H1 (cell line): ENCODE results near the gene CCDC28A. TPM values are rescaled to one million over a fixed set of nuclear protein-coding genes. Genes with fewer than 3 reads are reported as not detected.

Source experiments
- GTF2F1 ChIP-seq: IDR thresholded peaks from 2 replicates; pipeline ENCODE4 v1.6.1; 2012; ENCODE audit warnings: low read depth, low read length, improper control_type of control experiment, borderline replicate concordance
- POU5F1 ChIP-seq: IDR thresholded peaks from 2 replicates; pipeline ENCODE4 v1.6.1; 2011; ENCODE audit warnings: low read depth, mild to moderate bottlenecking, low read length, moderate library complexity
- SP1 ChIP-seq: IDR thresholded peaks from 2 replicates; pipeline ENCODE4 v1.6.1; 2011; ENCODE audit warnings: low read depth, low read length
- polyA plus RNA-seq, 7 experiments: library from polyadenylated mRNA; depleted of rRNA in 3 of 7; stranded (reverse) in 5 of 7; unstranded in 2 of 7; fragments of >200 nt in 5 of 7; fragments of 200-250 nt in 2 of 7; gene quantifications; 1 replicate in 5 of 7; 2 replicates in 1 of 7; 4 replicates in 1 of 7; pipeline versions ENCODE4 v1.2.1 to v1.2.3, GENCODE V29; 2011 to 2013; ENCODE audit warnings: missing spikeins in 2 of 7, mixed read lengths in 2 of 7
- total RNA-seq: library from RNA; stranded (reverse); fragmentation: NEBNext Ultra II Directional; extraction: Animal tissue kit (Norgen Biotek cat#: 25700); gene quantifications from 2 replicates; pipeline ENCODE4 v1.2.1, GENCODE V29; 2021
- TF ChIP-seq, protein P1 (sequence below): fragments of 300-600 bp; sonication (generic); IDR thresholded peaks from 2 replicates; pipeline ENCODE4 v1.7.1; 2012; ENCODE audit warnings: low read length, moderate library complexity, mild to moderate bottlenecking, inconsistent platforms; ENCODE audit not compliant: insufficient replicate concordance

CCDC28A gene
- total and polyA plus RNA-seq, 2 of the 8 experiments (the other 6 are each of a cell fraction or from before 2014, with no cell fraction given): 9.6 to 12.1 TPM

- TF ChIP-seq, protein P1, sequence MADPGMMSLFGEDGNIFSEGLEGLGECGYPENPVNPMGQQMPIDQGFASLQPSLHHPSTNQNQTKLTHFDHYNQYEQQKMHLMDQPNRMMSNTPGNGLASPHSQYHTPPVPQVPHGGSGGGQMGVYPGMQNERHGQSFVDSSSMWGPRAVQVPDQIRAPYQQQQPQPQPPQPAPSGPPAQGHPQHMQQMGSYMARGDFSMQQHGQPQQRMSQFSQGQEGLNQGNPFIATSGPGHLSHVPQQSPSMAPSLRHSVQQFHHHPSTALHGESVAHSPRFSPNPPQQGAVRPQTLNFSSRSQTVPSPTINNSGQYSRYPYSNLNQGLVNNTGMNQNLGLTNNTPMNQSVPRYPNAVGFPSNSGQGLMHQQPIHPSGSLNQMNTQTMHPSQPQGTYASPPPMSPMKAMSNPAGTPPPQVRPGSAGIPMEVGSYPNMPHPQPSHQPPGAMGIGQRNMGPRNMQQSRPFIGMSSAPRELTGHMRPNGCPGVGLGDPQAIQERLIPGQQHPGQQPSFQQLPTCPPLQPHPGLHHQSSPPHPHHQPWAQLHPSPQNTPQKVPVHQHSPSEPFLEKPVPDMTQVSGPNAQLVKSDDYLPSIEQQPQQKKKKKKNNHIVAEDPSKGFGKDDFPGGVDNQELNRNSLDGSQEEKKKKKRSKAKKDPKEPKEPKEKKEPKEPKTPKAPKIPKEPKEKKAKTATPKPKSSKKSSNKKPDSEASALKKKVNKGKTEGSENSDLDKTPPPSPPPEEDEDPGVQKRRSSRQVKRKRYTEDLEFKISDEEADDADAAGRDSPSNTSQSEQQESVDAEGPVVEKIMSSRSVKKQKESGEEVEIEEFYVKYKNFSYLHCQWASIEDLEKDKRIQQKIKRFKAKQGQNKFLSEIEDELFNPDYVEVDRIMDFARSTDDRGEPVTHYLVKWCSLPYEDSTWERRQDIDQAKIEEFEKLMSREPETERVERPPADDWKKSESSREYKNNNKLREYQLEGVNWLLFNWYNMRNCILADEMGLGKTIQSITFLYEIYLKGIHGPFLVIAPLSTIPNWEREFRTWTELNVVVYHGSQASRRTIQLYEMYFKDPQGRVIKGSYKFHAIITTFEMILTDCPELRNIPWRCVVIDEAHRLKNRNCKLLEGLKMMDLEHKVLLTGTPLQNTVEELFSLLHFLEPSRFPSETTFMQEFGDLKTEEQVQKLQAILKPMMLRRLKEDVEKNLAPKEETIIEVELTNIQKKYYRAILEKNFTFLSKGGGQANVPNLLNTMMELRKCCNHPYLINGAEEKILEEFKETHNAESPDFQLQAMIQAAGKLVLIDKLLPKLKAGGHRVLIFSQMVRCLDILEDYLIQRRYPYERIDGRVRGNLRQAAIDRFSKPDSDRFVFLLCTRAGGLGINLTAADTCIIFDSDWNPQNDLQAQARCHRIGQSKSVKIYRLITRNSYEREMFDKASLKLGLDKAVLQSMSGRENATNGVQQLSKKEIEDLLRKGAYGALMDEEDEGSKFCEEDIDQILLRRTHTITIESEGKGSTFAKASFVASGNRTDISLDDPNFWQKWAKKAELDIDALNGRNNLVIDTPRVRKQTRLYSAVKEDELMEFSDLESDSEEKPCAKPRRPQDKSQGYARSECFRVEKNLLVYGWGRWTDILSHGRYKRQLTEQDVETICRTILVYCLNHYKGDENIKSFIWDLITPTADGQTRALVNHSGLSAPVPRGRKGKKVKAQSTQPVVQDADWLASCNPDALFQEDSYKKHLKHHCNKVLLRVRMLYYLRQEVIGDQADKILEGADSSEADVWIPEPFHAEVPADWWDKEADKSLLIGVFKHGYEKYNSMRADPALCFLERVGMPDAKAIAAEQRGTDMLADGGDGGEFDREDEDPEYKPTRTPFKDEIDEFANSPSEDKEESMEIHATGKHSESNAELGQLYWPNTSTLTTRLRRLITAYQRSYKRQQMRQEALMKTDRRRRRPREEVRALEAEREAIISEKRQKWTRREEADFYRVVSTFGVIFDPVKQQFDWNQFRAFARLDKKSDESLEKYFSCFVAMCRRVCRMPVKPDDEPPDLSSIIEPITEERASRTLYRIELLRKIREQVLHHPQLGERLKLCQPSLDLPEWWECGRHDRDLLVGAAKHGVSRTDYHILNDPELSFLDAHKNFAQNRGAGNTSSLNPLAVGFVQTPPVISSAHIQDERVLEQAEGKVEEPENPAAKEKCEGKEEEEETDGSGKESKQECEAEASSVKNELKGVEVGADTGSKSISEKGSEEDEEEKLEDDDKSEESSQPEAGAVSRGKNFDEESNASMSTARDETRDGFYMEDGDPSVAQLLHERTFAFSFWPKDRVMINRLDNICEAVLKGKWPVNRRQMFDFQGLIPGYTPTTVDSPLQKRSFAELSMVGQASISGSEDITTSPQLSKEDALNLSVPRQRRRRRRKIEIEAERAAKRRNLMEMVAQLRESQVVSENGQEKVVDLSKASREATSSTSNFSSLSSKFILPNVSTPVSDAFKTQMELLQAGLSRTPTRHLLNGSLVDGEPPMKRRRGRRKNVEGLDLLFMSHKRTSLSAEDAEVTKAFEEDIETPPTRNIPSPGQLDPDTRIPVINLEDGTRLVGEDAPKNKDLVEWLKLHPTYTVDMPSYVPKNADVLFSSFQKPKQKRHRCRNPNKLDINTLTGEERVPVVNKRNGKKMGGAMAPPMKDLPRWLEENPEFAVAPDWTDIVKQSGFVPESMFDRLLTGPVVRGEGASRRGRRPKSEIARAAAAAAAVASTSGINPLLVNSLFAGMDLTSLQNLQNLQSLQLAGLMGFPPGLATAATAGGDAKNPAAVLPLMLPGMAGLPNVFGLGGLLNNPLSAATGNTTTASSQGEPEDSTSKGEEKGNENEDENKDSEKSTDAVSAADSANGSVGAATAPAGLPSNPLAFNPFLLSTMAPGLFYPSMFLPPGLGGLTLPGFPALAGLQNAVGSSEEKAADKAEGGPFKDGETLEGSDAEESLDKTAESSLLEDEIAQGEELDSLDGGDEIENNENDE: no peak
- TF ChIP-seq POU5F1 (no peak), SP1 (no peak), GTF2F1 (no peak)
Observed at GRCh38 chr6:138787138-138787537, 13.6 kb downstream of the CCDC28A start (continued).
